Uterus (tissue), 2 donors: ENCODE measurements around the gene CGNL1.

Experiments
- POLR2A ChIP-seq, 2 donors: fragments of 450-650 bp; IDR thresholded peaks; one replicate each; pipeline ENCODE4 v1.6.1; 2016; ENCODE audit warnings: antibody characterized with exemption in 2 of 2, mild to moderate bottlenecking in 1 of 2, moderate library complexity in 1 of 2
- TF ChIP-seq, protein P1 (sequence below), 4 experiments: fragments of 200-600 bp in 2 of 4; fragments of 450-650 bp in 2 of 4; sonication (generic) in 2 of 4; IDR thresholded peaks; one replicate each; pipeline ENCODE4 v1.5.1; 2016 to 2019; ENCODE audit warnings: antibody characterized with exemption in 4 of 4, mild to moderate bottlenecking in 2 of 4, moderate library complexity in 1 of 4

DNA sequence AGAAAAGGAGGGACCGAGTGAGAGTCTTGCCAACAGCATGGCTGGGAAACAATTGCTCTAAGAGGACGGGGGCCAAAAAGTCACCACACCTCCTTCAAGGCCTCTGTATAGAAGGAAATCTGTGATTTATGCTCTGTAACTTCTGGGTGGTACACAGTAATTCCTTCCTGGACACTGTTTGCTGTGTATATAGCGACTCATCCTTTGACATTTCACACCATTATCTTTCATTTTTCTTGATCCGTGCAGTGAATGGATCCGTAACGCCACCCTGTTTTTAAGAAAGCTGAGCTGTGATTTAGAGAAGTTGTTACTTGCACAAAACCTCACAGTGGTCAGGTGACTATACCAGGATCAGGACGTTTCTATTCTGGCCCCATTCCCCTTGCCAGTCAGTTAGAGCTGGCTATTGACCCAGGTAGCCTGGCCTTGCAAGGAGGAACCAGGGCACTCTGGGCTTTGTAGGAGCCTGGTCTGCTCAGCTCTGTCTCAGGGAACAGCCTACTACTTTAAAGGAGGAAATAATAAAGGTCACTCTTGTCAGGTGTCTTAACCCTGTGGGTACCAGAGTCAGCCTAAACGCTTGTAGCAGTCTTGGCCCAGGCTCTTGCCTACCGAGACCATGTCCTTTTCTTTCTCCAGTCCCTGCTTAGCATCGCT lies 128.9 kb downstream of the CGNL1 start:
- TF ChIP-seq POLR2A (IDR thresholded peaks at IDR 0.05): no peak
- TF ChIP-seq, protein P1, sequence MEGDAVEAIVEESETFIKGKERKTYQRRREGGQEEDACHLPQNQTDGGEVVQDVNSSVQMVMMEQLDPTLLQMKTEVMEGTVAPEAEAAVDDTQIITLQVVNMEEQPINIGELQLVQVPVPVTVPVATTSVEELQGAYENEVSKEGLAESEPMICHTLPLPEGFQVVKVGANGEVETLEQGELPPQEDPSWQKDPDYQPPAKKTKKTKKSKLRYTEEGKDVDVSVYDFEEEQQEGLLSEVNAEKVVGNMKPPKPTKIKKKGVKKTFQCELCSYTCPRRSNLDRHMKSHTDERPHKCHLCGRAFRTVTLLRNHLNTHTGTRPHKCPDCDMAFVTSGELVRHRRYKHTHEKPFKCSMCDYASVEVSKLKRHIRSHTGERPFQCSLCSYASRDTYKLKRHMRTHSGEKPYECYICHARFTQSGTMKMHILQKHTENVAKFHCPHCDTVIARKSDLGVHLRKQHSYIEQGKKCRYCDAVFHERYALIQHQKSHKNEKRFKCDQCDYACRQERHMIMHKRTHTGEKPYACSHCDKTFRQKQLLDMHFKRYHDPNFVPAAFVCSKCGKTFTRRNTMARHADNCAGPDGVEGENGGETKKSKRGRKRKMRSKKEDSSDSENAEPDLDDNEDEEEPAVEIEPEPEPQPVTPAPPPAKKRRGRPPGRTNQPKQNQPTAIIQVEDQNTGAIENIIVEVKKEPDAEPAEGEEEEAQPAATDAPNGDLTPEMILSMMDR (IDR thresholded peaks at IDR 0.05): no peak
